GM19438 (cell line): ENCODE results near the gene DTYMK.
"Not testable (repeated sequence)": the region's sequence is repeated elsewhere in the genome, so short reads cannot be mapped to it uniquely, and the experiment has no call there.

Experiments
- ATAC-seq: cut with Tn5 transposase; IDR thresholded peaks from one replicate; pipeline ENCODE4 v1.9.1; 2021; ENCODE audit warnings: low read depth; ENCODE audit not compliant: unreplicated experiment

Gene DTYMK

DNA sequence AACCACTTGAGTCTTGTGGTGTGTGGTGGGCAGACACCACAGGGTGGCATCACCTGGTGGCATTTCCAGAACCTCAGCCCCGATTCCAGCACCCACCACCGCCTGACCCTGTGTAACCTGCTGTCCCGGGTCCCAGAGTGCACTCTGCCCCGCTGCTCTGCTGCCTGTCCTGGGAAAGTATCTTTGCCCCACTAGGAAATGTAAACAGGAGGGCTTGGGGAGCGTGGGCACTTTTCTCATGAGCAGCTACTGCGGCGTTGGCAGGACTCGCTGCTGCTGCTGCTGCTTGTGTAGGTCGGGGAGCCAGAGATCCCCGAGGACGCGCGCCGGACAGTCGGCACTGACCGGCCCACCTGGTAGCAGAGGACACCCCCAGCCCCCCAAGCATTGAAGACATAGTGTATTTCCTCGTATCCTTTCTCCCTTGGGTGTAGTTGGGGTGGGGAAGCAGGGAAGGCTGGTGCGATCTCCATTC, 13.4 kb downstream of the DTYMK start:
- ATAC-seq: no peak

DNA sequence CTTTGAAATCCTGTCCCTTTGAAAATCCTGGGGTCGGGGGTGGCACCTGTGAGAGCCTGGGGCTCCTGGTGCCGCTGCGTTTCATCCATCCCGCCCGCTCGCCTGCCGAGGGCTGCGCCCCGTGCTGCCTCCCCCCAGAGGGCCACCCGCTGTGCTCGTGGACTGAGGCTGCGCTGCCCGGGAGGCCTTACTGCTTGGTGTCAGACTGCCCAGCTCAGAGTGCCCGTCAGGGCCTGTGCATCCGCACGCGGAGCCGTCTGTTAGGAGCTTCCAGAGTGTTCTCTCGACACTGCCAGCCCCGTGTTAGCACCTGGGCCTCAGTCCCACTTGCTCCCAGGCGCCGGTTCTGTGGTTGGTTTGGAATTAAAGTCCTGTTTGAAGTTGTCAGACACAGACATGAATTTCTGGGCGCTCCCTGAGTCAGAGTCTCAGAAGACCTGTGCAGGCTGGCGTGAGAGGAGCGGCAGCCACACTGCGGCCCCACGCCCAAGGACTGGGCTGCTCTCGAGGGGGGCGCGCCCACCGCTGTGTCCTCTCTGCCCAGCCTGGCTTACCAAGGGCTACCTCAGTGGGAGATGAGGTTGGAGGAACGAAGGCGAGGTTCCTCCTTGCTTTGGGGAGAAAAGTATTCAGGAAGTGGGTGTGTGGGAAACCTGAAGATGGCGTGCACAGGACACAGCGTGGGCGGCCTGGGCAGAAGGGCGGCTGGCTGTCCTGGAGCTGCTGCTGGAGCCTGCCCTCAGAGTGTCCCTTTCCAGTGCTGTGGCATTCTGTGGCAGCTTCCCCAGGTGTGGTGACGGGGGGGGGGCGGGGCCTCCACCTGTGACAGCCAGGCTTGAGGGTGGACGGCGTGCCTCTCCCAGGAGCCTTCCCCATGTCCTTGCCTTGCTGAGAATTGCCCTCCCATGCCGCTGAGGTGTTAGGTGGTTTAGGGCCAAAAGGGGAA, 14.1 kb downstream of the DTYMK start:
- no peak for ATAC-seq

- ATAC-seq: no peak
Measured at GRCh38 chr2:241671457-241672240, 15.0 kb downstream of the DTYMK start.

GRCh38 chr2:241670333-241671110, 16.1 kb downstream of the DTYMK start:
- ATAC-seq: no peak

DNA sequence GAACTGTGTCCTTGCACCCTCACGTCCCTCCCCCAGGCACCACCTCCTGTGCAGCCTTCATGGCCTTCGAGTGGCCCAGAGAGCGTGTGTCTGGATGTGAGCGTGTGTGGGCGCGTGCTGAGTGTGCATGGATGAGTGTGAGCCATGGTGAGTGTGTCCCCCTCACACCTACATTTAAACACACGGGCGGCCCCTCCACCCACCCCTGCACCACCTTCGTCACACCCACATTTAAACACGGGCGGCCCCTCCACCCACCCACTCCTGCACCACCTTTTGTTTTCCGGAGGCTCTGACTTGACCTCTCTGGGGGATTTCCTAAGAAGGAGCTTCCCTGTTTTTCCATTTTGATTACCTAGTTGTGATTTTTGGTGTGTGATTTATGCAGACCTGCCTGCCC, 17.8 kb downstream of the DTYMK start:
- ATAC-seq: no peak

GRCh38 chr2:241668354-241668753, 18.3 kb downstream of the DTYMK start:
- ATAC-seq: no peak

GRCh38 chr2:241666627-241667400, 19.8 kb downstream of the DTYMK start:
- no peak for ATAC-seq

- no peak for ATAC-seq
Measured at GRCh38 chr2:241665731-241666440, 20.7 kb downstream of the DTYMK start.

- not testable (repeated sequence) for ATAC-seq
Measured at GRCh38 chr2:241662731-241663130, 23.9 kb downstream of the DTYMK start.

DNA sequence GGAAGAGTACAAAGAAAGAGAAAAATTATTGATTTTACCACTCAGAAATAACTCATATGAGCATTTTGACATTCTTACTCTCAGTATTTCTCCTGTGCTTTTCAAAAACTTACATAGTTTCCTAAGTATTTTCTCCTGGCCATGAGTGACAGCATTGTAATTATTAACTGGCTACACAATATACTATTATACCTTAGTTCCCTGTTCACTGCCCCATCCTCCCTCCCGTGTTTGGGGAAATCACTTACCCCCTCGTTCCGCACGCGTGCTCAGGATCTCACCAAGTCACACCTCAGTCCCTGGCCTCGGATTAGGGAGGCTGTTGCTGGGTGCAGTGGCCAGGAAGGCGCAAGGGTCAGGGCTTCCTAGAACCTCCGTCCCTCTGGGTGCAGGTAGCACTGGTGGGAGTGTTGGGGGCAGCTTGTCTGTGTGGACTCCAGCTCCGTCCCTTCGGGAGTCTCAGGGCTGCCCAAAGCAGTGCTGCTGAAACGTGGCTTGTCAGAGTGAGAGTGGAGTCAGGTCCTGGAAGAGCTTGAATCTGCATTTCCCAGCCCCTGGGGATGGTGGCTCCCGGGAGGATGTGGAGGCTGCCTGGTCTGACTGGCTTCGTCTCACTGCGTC, 25.9 kb downstream of the DTYMK start:
- no peak for ATAC-seq

- ATAC-seq: no peak
Measured at GRCh38 chr2:241659150-241659739, 27.4 kb downstream of the DTYMK start.

GRCh38 chr2:241658296-241658695, 28.3 kb downstream of the DTYMK start:
- ATAC-seq: no peak

- no peak for ATAC-seq
Measured at GRCh38 chr2:241657786-241658254, 28.8 kb downstream of the DTYMK start.

GRCh38 chr2:241656190-241656741, 30.3 kb downstream of the DTYMK start:
- no peak for ATAC-seq

DNA sequence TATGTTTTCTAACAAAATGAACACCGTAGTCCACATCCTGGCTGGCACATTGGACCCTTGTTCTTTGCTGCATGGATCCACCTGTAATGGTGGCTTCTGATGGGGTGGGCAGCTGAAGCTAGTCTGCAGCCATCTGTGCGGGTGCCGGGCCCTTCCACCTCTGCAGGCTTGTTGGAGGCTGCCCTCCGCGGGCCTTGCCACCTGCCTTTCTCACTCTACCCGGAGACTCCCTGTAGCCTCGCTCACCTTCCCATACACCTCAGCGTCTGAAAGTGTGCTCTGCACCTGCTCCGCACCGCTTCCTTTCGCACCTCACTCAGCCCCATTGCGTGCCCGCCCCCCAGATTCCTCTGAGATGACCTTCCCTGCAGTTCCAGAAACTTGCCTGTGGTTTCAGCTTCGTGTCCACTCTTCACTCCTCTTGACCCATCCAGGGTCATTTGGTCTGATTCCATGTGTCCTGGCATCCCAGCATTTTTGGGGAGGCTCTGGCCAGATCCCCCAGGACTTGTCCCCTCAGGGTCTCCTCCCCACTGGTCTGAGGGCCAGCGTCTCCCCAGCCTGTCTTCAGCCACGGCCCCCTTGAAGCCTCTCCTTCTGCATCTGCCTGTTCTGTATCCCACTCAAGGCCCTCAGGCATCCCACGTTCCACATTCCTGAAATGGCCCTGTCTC, 31.0 kb downstream of the DTYMK start:
- ATAC-seq: no peak

DNA sequence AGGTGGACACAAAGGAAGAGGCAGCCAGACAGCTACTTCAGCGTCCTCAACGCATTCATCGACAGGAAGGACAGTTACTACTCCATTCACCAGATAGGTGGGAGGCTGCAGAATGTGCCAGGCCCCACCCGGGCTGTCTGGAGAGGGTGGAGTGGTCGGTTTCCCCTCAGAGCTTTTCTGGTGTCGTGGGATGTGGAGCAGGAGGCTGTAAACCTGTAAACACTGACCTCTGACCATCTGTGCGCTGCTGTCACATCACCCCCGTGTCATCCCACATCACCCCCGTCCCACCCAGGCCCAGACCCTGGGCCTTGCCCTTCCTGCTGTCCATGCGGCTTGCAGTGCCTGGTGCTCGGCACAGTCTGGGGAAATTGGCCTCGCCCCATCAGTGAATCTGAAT, 32.1 kb downstream of the DTYMK start:
- no peak for ATAC-seq

DNA sequence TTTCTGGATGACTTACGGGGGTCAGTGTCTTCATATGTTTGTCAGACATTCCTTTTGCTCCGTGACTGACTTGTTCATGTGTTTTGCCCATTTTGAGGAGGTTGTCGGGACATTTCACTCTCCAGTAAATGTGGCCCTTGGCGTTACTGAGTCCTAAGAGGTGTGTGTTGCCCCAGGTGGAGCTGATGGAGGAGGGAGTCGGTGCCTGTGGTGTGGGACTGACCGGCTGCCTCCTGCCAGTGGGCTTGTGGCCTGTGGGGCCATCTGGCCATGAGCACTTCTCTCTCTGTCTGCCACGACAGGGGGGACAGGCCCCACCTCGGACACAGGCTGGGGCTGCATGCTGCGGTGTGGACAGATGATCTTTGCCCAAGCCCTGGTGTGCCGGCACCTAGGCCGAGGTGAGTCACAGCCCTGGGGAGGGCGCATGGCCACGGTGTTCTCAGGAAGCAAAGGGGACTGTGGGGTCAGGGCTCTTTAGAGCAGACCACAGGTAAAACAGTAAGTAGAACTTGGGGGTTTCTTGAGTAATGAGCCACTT, 33.3 kb downstream of the DTYMK start:
- ATAC-seq: no peak
